SK-N-SH (cell line): ENCODE results near the gene NTSR1. TPM values are rescaled to one million over a fixed set of nuclear protein-coding genes. Genes with fewer than 3 reads are reported as not detected.

Experiments
- CTCF ChIA-PET: fragments of 300-600, 350-600 bp; formaldehyde crosslinking; extraction: SDS; loops from one replicate; lab custom pipeline; 2021; lab: Yijun Ruan, JAX
- POLR2A ChIA-PET: fragments of 350-600 bp; sonication (Branson Sonifier 250); formaldehyde crosslinking; extraction: SDS; loops from one replicate; lab custom pipeline; 2020; ENCODE audit warnings: antibody characterized with exemption, inconsistent platforms; lab: Yijun Ruan, JAX
- DNase-seq: peaks from one replicate; pipeline ENCODE4 v3.0.0; 2012
- H2AFZ ChIP-seq: fragments of 200-600 bp; sonication (generic); 2 replicates; pipeline ENCODE4 v1.8.1; 2016; ENCODE audit warnings: antibody characterized with exemption, mild to moderate bottlenecking, low read depth
- H3F3A ChIP-seq: fragments of 200-600 bp; sonication (generic); replicated peaks from 2 replicates; pipeline ENCODE3; 2016; ENCODE audit warnings: antibody characterized with exemption, mild to moderate bottlenecking; ENCODE audit not compliant: insufficient read depth
- H3K27ac ChIP-seq, 2 experiments: fragments of 200-500 bp in 1 of 2; fragments of 200-600 bp in 1 of 2; sonication (Bioruptor generic) in 1 of 2; sonication (generic), shearing (Covaris generic) in 1 of 2; 2 replicates each; pipeline versions ENCODE4 v1.5.1 to v1.6.1; 2014 to 2016; ENCODE audit warnings: low read depth in 2 of 2, inconsistent platforms in 1 of 2, low read length in 1 of 2, mild to moderate bottlenecking in 1 of 2, mixed read lengths in 1 of 2
- H3K27me3 ChIP-seq: fragments of 200-600 bp; sonication (generic), shearing (Covaris generic); 2 replicates; pipeline ENCODE4 v1.6.1; 2016; ENCODE audit warnings: mixed run types; ENCODE audit not compliant: insufficient read depth
- H3K36me3 ChIP-seq, 2 experiments: fragments of 200-500 bp in 1 of 2; fragments of 200-600 bp in 1 of 2; sonication (Bioruptor generic) in 1 of 2; sonication (generic) in 1 of 2; replicated peaks in 1 of 2; 2 replicates each; pipeline versions ENCODE3 to v1.5.1; 2014 to 2016; ENCODE audit warnings: low read length in 1 of 2, mild to moderate bottlenecking in 1 of 2; ENCODE audit not compliant: insufficient read depth in 2 of 2, control insufficient read depth in 1 of 2
- H3K4me1 ChIP-seq, 2 experiments: fragments of 200-500 bp in 1 of 2; fragments of 200-600 bp in 1 of 2; sonication (Bioruptor generic) in 1 of 2; sonication (generic), shearing (Covaris generic) in 1 of 2; 2 replicates each; pipeline versions ENCODE4 v1.5.1 to v1.6.1; 2014 to 2016; ENCODE audit warnings: low read depth in 1 of 2, low read length in 1 of 2, mixed run types in 1 of 2; ENCODE audit not compliant: insufficient read depth in 2 of 2, control insufficient read depth in 1 of 2
- H3K4me2 ChIP-seq: fragments of 200-600 bp; sonication (generic), shearing (Covaris generic); 2 replicates; pipeline ENCODE4 v1.6.1; 2017; ENCODE audit warnings: mixed run types
- H3K4me3 ChIP-seq, 2 experiments: fragments of 200-500 bp in 1 of 2; fragments of 200-600 bp in 1 of 2; sonication (Bioruptor generic) in 1 of 2; sonication (generic), shearing (Covaris generic) in 1 of 2; 2 replicates each; pipeline versions ENCODE4 v1.5.1 to v1.8.1; 2014 to 2016; ENCODE audit warnings: low read depth in 2 of 2, inconsistent platforms in 1 of 2, low read length in 1 of 2, mild to moderate bottlenecking in 1 of 2, mixed read lengths in 1 of 2, moderate library complexity in 1 of 2
- H3K79me2 ChIP-seq: fragments of 200-600 bp; sonication (generic); 2 replicates; pipeline ENCODE4 v1.8.1; 2017; ENCODE audit warnings: mild to moderate bottlenecking; ENCODE audit not compliant: insufficient read depth
- H3K9ac ChIP-seq: fragments of 200-600 bp; sonication (generic); 2 replicates; pipeline ENCODE4 v1.6.1; 2017; ENCODE audit warnings: mixed run types
- H3K9me2 ChIP-seq: fragments of 200-600 bp; sonication (generic); 2 replicates; pipeline ENCODE4 v1.6.1; 2017; ENCODE audit warnings: mixed run types
- H3K9me3 ChIP-seq: fragments of 200-600 bp; sonication (generic); 2 replicates; pipeline ENCODE4 v1.6.1; 2017; ENCODE audit warnings: mixed run types, mild to moderate bottlenecking, moderate library complexity
- H4K20me1 ChIP-seq: fragments of 200-600 bp; sonication (generic); 2 replicates; pipeline ENCODE4 v1.6.1; 2017; ENCODE audit warnings: mild to moderate bottlenecking, mixed run types; ENCODE audit not compliant: insufficient read depth
- CHD2 ChIP-seq: fragments of 150-350 bp; IDR thresholded peaks from 2 replicates; pipeline ENCODE4 v1.6.1; 2018; ENCODE audit warnings: low read length; ENCODE audit not compliant: partially characterized antibody
- EZH2phosphoT487 ChIP-seq: fragments of 200-600 bp; sonication (generic); IDR thresholded peaks from 2 replicates; pipeline ENCODE4 v1.6.1; 2017; ENCODE audit warnings: low read depth, mixed run types, mild to moderate bottlenecking, antibody characterized with exemption, moderate library complexity, borderline replicate concordance
- FOSL2 ChIP-seq: IDR thresholded peaks from 2 replicates; pipeline ENCODE4 v1.4.0; 2012; ENCODE audit warnings: low read depth, mild to moderate bottlenecking, moderate library complexity, borderline replicate concordance
- FOXM1 ChIP-seq: IDR thresholded peaks from 2 replicates; pipeline ENCODE4 v1.4.0; 2012; ENCODE audit warnings: low read depth, mild to moderate bottlenecking
- GATA2 ChIP-seq: sonication (generic); formaldehyde crosslinking; IDR thresholded peaks from 2 replicates; pipeline ENCODE4 v1.5.0; 2020; ENCODE audit warnings: mild to moderate bottlenecking, missing genetic modification reagents
- JUND ChIP-seq: IDR thresholded peaks from 2 replicates; pipeline ENCODE4 v1.4.0; 2012
- MEF2A ChIP-seq: IDR thresholded peaks from 2 replicates; pipeline ENCODE4 v1.4.0; 2012; ENCODE audit warnings: low read depth, borderline replicate concordance
- MXI1 ChIP-seq: IDR thresholded peaks from 2 replicates; pipeline ENCODE4 v1.6.1; 2012; ENCODE audit warnings: mild to moderate bottlenecking, low read depth, low read length, improper control_type of control experiment
- NRF1 ChIP-seq: IDR thresholded peaks from 2 replicates; pipeline ENCODE4 v1.6.1; 2012; ENCODE audit warnings: low read depth, mild to moderate bottlenecking, low read length
- POLR2AphosphoS5 ChIP-seq: IDR thresholded peaks from 2 replicates; pipeline ENCODE4 v1.6.1; 2012; ENCODE audit warnings: low read depth, low read length
- RAD21 ChIP-seq: IDR thresholded peaks from 2 replicates; pipeline ENCODE4 v1.6.1; 2012; ENCODE audit warnings: mild to moderate bottlenecking, low read length
- RCOR1 ChIP-seq: fragments of 150-350 bp; IDR thresholded peaks from 2 replicates; pipeline ENCODE4 v1.6.1; 2017; ENCODE audit warnings: antibody characterized with exemption, low read length
- RFX5 ChIP-seq: IDR thresholded peaks from 2 replicates; pipeline ENCODE4 v1.6.1; 2012; ENCODE audit warnings: mild to moderate bottlenecking, improper control_type of control experiment, low read length
- SIN3A ChIP-seq: IDR thresholded peaks from 2 replicates; pipeline ENCODE4 v1.6.1; 2012; ENCODE audit warnings: low read depth, mild to moderate bottlenecking, low read length, moderate library complexity, borderline replicate concordance
- SMC3 ChIP-seq: IDR thresholded peaks from 2 replicates; pipeline ENCODE4 v1.6.1; 2012; ENCODE audit warnings: low read depth, low read length, improper control_type of control experiment
- TCF12 ChIP-seq: IDR thresholded peaks from 2 replicates; pipeline ENCODE4 v1.4.0; 2012
- USF1 ChIP-seq: IDR thresholded peaks from 2 replicates; pipeline ENCODE4 v1.4.0; 2012; ENCODE audit warnings: low read depth, borderline replicate concordance
- ZBTB33 ChIP-seq: IDR thresholded peaks from 2 replicates; pipeline ENCODE4 v1.4.0; 2012; ENCODE audit warnings: low read depth, borderline replicate concordance
- WGBS: methylation state at CpG from one replicate; pipeline ENCODE4 v1.1.6; 2017; ENCODE audit warnings: low lambda C conversion rate; 5-methylcytosine and 5-hydroxymethylcytosine counted together
- polyA plus RNA-seq, 3 experiments: library from polyadenylated mRNA; depleted of rRNA; stranded (reverse); fragments of >200 nt; gene quantifications; 2 replicates each; pipeline ENCODE4 v1.2.3, GENCODE V29; 2012
- TF ChIP-seq, protein P1 (sequence below): IDR thresholded peaks from 2 replicates; pipeline ENCODE4 v1.4.0; 2012; ENCODE audit warnings: low read depth

NTSR1 gene
- polyA plus RNA-seq, 1 of the 3 experiments (the other 2 are of a cell fraction): 8.2 TPM

DNA sequence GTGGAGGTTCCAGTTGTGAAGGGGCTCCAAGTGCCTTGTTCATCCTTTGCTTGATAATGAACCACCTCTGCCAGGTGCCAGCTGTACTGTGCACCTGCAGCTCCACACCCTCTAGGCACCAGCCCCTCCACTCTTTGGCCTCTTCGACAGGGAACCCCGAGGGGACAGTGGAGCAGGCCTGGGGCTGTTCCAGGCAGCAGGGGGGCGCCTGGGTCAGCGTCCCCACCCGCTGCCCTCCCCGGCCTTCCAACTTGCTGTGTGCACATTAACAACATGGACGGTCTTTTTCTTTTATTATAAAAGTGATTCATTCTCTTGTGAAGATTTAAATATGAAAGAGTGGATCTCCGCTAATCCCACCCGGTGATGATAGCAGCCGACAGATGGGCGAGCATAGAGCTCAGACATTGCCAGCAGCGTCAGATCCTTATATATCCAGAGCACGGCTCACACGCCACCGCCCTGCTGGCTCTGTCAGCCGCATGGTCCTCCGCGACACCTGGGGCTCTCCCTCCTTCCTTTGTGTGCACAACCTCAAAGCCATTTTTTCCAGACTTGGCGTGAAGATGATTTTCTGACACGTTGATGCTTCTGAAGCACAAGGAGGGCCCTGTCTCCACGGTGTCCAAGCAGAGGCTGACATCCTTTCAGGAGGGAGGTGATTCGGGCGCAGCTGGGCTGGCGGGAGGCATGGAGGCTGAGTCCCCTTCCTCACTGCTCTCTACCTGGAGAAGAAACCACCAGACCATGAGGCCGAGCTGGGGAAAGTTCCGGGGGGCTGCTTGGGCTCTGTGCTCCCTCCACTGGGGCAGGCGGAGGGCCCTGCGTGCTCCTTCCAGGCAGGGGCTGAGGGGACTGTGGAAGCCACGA is 65.4 kb downstream of the NTSR1 start:
- POLR2A ChIA-PET: no interaction called here

DNA sequence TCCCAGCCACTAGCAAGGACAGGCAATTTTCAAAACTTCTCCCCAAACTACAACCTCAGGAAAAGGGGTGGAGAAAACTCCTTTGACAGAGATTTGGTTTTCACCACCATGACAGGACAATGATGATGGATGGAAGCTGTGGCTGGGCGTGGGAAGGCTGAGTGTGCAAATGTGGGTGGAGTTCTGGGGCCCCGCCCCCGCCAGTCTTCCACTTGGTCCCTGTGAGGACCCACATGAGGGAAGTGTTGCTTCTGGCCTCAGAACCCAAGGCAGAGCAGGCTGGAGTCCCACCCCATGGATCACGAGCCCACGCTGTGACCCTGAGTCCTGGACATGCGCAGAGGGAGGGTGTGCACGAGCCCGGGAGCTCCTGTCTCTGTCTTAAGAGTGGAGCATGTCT is 66.1 kb downstream of the NTSR1 start:
- TF ChIP-seq POLR2AphosphoS5: no peak
- TF ChIP-seq USF1: no peak
- TF ChIP-seq MXI1: no peak
- no peak for TF ChIP-seq FOXM1
- no peak for TF ChIP-seq MEF2A
- no peak for TF ChIP-seq FOSL2
- no peak for TF ChIP-seq JUND
- TF ChIP-seq CHD2: no peak
- no peak for TF ChIP-seq SIN3A
- TF ChIP-seq ZBTB33: no peak
- TF ChIP-seq RAD21: no peak
- TF ChIP-seq EZH2phosphoT487: no peak
- TF ChIP-seq NRF1: no peak
- TF ChIP-seq RCOR1: no peak
- no peak for TF ChIP-seq RFX5
- no peak for TF ChIP-seq GATA2 (CRISPR knock-in tag)
- TF ChIP-seq, protein P1, sequence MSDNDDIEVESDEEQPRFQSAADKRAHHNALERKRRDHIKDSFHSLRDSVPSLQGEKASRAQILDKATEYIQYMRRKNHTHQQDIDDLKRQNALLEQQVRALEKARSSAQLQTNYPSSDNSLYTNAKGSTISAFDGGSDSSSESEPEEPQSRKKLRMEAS: no peak
- no peak for TF ChIP-seq SMC3
- TF ChIP-seq TCF12: no peak
- no peaks in the 10 kb centered on the region for H3K79me2 ChIP-seq
- no peaks in the 10 kb centered on the region for H3K9me3 ChIP-seq
- H3K4me3 ChIP-seq: no peak overlapping the region
- H3K27ac ChIP-seq: no peak overlapping the region
- H3K9me2 ChIP-seq: no peaks in the 10 kb centered on the region
- H2AFZ ChIP-seq: no peak overlapping the region
- no peaks in the 10 kb centered on the region for H3K36me3 ChIP-seq
- CTCF ChIA-PET: no interaction called here
- WGBS: 72% methylated on average over 8 of the region's 8 CpGs
- H3K27me3 ChIP-seq: no peaks in the 10 kb centered on the region
- H4K20me1 ChIP-seq: no peaks in the 10 kb centered on the region
- H3K4me1 ChIP-seq: peaks cover 0 to 5% of the 10 kb centered on the region in 2 experiments; a peak in 1 of 4 replicates
- POLR2A ChIA-PET: no interaction called here
- no peaks in the 10 kb centered on the region for H3F3A ChIP-seq
- H3K4me2 ChIP-seq: no peak overlapping the region
- no peak overlapping the region for H3K9ac ChIP-seq
- no peak for DNase-seq

More for the DNA sequence above, 65.4 kb downstream of the NTSR1 start:
- no peak overlapping the region for H3K27ac ChIP-seq
- peaks cover 0 to 12% of the 10 kb centered on the region in 2 experiments; a peak in 1 of 4 replicates for H3K4me1 ChIP-seq
- no peaks in the 10 kb centered on the region for H3K36me3 ChIP-seq
- no peaks in the 10 kb centered on the region for H3K9me2 ChIP-seq
- H3K9me3 ChIP-seq: no peaks in the 10 kb centered on the region
- no peak overlapping the region for H2AFZ ChIP-seq
- no peak for TF ChIP-seq SMC3
- no peaks in the 10 kb centered on the region for H3F3A ChIP-seq
- 81% methylated on average over 23 of the region's 29 CpGs for whole genome bisulfite sequencing
- no peaks in the 10 kb centered on the region for H3K79me2 ChIP-seq
- CTCF ChIA-PET: interaction anchor here (1.2 to 1.6 kb wide), 2 partner anchors 17 to 35 kb away, joined by 3 to 11 read pairs; no protein-coding TSS in a partner anchor
- no peak overlapping the region for H3K4me3 ChIP-seq
- H3K4me2 ChIP-seq: no peak overlapping the region
- H4K20me1 ChIP-seq: no peaks in the 10 kb centered on the region
- no peak overlapping the region for H3K9ac ChIP-seq
- no peaks in the 10 kb centered on the region for H3K27me3 ChIP-seq
- no peak for DNase-seq
